GM12875 (cell line): ENCODE measurements around the gene MAML2.

Experiments
- H3K4me3 ChIP-seq: one replicate; pipeline ENCODE4 v1.5.1; 2011; ENCODE audit warnings: low read depth, low read length, control low read depth
- CTCF ChIP-seq: IDR thresholded peaks from 2 replicates; pipeline ENCODE4 v1.5.1; 2011; ENCODE audit warnings: low read depth, mild to moderate bottlenecking, control low read depth, inconsistent platforms, low read length, moderate library complexity, borderline replicate concordance; ENCODE audit not compliant: insufficient read depth

The MAML2 gene

GRCh38 chr11:96033599-96033998 is 309.4 kb downstream of the MAML2 start:
- TF ChIP-seq CTCF, result no peak
- no peak overlapping the region for H3K4me3 ChIP-seq

- H3K4me3 ChIP-seq, result no peak overlapping the region
- no peak for TF ChIP-seq CTCF
Observed at GRCh38 chr11:96033095-96033494, 309.9 kb downstream of the MAML2 start.

GRCh38 chr11:96028746-96029145 is 314.2 kb downstream of the MAML2 start:
- H3K4me3 ChIP-seq, result no peak overlapping the region
- TF ChIP-seq CTCF, result no peak

- TF ChIP-seq CTCF, result no peak
- no peak overlapping the region for H3K4me3 ChIP-seq
Observed at GRCh38 chr11:96027021-96027420, 316.0 kb downstream of the MAML2 start.

DNA sequence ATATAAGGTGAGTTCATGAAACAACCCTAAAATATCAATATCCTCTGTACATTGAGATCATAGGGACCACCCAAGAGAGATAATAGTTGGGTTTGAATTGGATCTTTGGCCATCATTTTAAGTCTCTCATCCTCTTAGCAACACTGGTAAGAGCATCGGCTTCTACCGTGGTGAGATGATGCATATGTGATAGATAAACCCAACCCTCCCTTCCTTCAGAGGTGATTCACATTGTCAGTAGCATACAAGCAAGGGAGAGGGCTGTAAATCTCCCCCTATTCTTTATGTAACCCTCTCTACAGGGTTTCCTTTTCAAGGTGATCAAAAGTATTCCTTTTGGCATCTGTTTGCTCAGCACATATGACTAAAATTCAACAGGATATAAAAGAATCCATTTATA is 316.7 kb downstream of the MAML2 start:
- no peak overlapping the region for H3K4me3 ChIP-seq
- no peak for TF ChIP-seq CTCF

GRCh38 chr11:96024666-96025065 is 318.3 kb downstream of the MAML2 start:
- no peak for TF ChIP-seq CTCF
- no peak overlapping the region for H3K4me3 ChIP-seq

- no peak for TF ChIP-seq CTCF
- H3K4me3 ChIP-seq, result no peak overlapping the region
Observed at GRCh38 chr11:96023275-96023674, 319.7 kb downstream of the MAML2 start.
